Common myeloid progenitor, CD34-positive (primary cell): ENCODE measurements around the gene ACLY.

ENCODE experiments used
- CTCF ChIA-PET: fragments of 350-600 bp; sonication (Branson Sonifier 250); formaldehyde crosslinking; loops from one replicate; lab custom pipeline; 2021; ENCODE audit warnings: antibody characterized with exemption; lab: Charles Lee
- POLR2A ChIA-PET: fragments of 350-600 bp; sonication (Branson Sonifier 250); formaldehyde crosslinking; loops from one replicate; lab custom pipeline; 2021; ENCODE audit warnings: antibody characterized with exemption; lab: Charles Lee
- DNase-seq, 3 donors: peaks; one replicate each; pipeline versions ENCODE4 v3.0.0 to v3.0.0-alpha.2; 2013
- H3K27ac ChIP-seq, 2 experiments: 1 replicate in 1 of 2; 2 replicates in 1 of 2; pipeline ENCODE4 v1.7.0; 2013; ENCODE audit warnings: inconsistent platforms in 2 of 2, low read length in 2 of 2, mild to moderate bottlenecking in 2 of 2, low read depth in 1 of 2, moderate library complexity in 1 of 2; ENCODE audit not compliant: severe bottlenecking in 2 of 2, insufficient read depth in 1 of 2, poor library complexity in 1 of 2
- H3K27me3 ChIP-seq, 5 experiments: replicated peaks in 2 of 5; 1 replicate in 3 of 5; 2 replicates in 2 of 5; pipeline versions ENCODE4 v1.6.1 to v1.7.0; 2013; ENCODE audit warnings: low read length in 4 of 5, mild to moderate bottlenecking in 2 of 5, moderate library complexity in 2 of 5, inconsistent platforms in 1 of 5; ENCODE audit not compliant: insufficient read depth in 5 of 5, control insufficient read depth in 4 of 5
- H3K36me3 ChIP-seq, 4 experiments: 1 replicate in 2 of 4; 2 replicates in 2 of 4; pipeline versions ENCODE4 v1.6.1 to v1.7.0; 2013; ENCODE audit warnings: low read length in 3 of 4, control low read depth in 1 of 4, mild to moderate bottlenecking in 1 of 4; ENCODE audit not compliant: control insufficient read depth in 4 of 4, insufficient read depth in 4 of 4
- H3K4me1 ChIP-seq, 4 experiments: 1 replicate in 3 of 4; 2 replicates in 1 of 4; pipeline versions ENCODE4 v1.6.1 to v1.7.1; 2013; ENCODE audit warnings: low read length in 3 of 4, mild to moderate bottlenecking in 3 of 4, control low read depth in 1 of 4, inconsistent platforms in 1 of 4, moderate library complexity in 1 of 4; ENCODE audit not compliant: control insufficient read depth in 4 of 4, insufficient read depth in 4 of 4; ENCODE audit errors: control extremely low read depth in 1 of 4
- H3K4me3 ChIP-seq, 7 experiments: 1 replicate in 4 of 7; 2 replicates in 3 of 7; pipeline versions ENCODE4 v1.5.1 to v1.7.0; 2013; ENCODE audit warnings: mild to moderate bottlenecking in 7 of 7, low read length in 6 of 7, moderate library complexity in 6 of 7, inconsistent platforms in 2 of 7, low read depth in 2 of 7, control low read depth in 1 of 7; ENCODE audit not compliant: insufficient read depth in 4 of 7, control insufficient read depth in 1 of 7; ENCODE audit errors: extremely low read depth in 1 of 7
- H3K9me3 ChIP-seq, 5 experiments: 1 replicate in 4 of 5; 2 replicates in 1 of 5; pipeline versions ENCODE4 v1.6.1 to v1.7.1; 2013; ENCODE audit warnings: low read length in 4 of 5, mild to moderate bottlenecking in 2 of 5, inconsistent platforms in 1 of 5, low read depth in 1 of 5, moderate library complexity in 1 of 5; ENCODE audit not compliant: control insufficient read depth in 4 of 5, insufficient read depth in 2 of 5; ENCODE audit errors: control extremely low read depth in 1 of 5
- WGBS: methylation state at CpG from one replicate; pipeline ENCODE4 v1.1.5; 2013; ENCODE audit not compliant: insufficient coverage; 5-methylcytosine and 5-hydroxymethylcytosine counted together

The ACLY gene

DNA sequence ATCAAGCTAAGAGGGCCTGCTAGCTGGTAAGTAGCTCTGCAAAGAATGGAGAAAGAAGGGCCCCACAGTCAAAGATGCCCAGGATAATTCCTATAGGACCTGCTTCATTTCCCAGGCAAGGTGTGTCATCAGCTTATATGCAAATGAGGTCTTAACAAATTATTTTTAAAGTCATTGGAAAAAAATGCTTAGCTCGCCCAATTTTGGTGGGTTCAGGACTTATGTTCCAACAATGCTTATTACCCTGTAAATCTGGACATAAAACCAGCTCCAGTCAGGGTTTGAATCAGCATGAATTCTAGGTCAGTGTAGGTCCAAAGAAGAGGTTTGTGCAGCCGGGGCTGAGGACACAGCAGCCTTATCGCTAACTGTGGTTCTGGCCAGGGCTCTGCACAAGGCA lies 25.4 kb downstream of the ACLY start:
- 100% methylated on average over 3 of the region's 3 CpGs for WGBS
- H3K27me3 ChIP-seq, result no peaks in the 10 kb centered on the region
- peaks cover 7 to 84% (median 72%) of the 10 kb centered on the region in 4 experiments for H3K36me3 ChIP-seq
- no peak overlapping the region for H3K4me3 ChIP-seq
- no peak for DNase-seq
- ChIA-PET POLR2A (no interaction called here), CTCF (interaction anchor here (0.8 to 1.6 kb wide), 5 partner anchors 10 to 248 kb away, joined by 3 to 4 read pairs (median 3); no protein-coding TSS in a partner anchor)
- H3K9me3 ChIP-seq, result no peaks in the 10 kb centered on the region
- H3K27ac ChIP-seq, result no peak overlapping the region
- H3K4me1 ChIP-seq, result no peaks in the 10 kb centered on the region

GRCh38 chr17:41892021-41892376 lies 26.8 kb downstream of the ACLY start:
- Histone ChIP-seq H3K9me3 (no peaks in the 10 kb centered on the region), H3K4me1 (no peaks in the 10 kb centered on the region), H3K4me3 (no peak overlapping the region), H3K36me3 (peaks cover 5 to 82% (median 68%) of the 10 kb centered on the region in 4 experiments), H3K27me3 (no peaks in the 10 kb centered on the region), H3K27ac (no peak overlapping the region)
- CTCF ChIA-PET, result interaction anchor here (0.6 to 1.6 kb wide), 3 partner anchors 11 to 155 kb away, joined by 3 to 5 read pairs (median 4); partner anchors contain the start of gene ACLY
- POLR2A ChIA-PET, result no interaction called here
- DNase-seq, result no peak
- WGBS, result 100% methylated on average over 2 of the region's 4 CpGs

- Histone ChIP-seq H3K9me3 (no peaks in the 10 kb centered on the region), H3K4me3 (no peak overlapping the region), H3K36me3 (peaks cover 7 to 81% (median 67%) of the 10 kb centered on the region in 4 experiments), H3K4me1 (no peaks in the 10 kb centered on the region), H3K27me3 (no peaks in the 10 kb centered on the region), H3K27ac (no peak overlapping the region)
- ChIA-PET CTCF (no interaction called here), POLR2A (no interaction called here)
- WGBS, result 100% methylated on average over 2 of the region's 7 CpGs
- DNase-seq, result no peak
Measured at GRCh38 chr17:41891135-41892020, 27.4 kb downstream of the ACLY start.

DNA sequence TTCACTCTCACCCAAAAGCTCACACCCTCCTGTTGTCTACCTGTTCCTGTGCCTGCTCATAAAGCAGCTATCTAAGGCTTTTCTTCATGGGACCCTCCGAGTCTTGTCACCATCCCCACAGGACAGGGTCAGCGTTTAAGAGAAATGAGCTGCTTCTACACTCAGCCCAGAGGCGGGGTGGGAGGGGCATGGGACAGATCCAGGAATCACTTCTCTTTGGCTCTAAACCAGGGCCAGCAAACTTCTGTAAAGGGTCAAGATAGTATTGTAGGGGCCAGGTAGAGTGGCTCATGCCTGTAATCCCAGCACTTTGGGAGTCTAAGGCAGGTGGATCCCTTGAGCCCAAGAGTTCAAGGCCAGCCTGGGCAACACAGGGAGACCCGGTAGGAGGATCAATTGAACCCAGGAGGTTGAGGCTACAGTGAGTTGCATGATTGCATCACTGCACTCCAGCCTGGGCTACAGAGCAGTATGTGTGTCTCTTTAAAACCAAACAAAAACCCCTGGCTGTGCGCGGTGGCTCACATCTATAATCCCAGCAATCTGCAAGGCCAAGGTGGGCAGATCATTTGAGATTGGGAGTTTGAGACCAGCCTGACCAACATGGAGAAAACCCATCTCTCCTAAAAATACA lies 30.3 kb downstream of the ACLY start:
- H3K27ac ChIP-seq, result no peak overlapping the region
- no peaks in the 10 kb centered on the region for H3K27me3 ChIP-seq
- no peaks in the 10 kb centered on the region for H3K9me3 ChIP-seq
- WGBS, result 93% methylated on average over 6 of the region's 6 CpGs
- H3K4me3 ChIP-seq, result no peak overlapping the region
- no peaks in the 10 kb centered on the region for H3K4me1 ChIP-seq
- CTCF ChIA-PET, result interaction anchor here (0.7 to 1.1 kb wide), 2 partner anchors 14 to 151 kb away, joined by 3 read pairs; no protein-coding TSS in a partner anchor
- peaks cover 18 to 88% (median 74%) of the 10 kb centered on the region in 4 experiments for H3K36me3 ChIP-seq
- DNase-seq, result no peak
- POLR2A ChIA-PET, result no interaction called here

DNA sequence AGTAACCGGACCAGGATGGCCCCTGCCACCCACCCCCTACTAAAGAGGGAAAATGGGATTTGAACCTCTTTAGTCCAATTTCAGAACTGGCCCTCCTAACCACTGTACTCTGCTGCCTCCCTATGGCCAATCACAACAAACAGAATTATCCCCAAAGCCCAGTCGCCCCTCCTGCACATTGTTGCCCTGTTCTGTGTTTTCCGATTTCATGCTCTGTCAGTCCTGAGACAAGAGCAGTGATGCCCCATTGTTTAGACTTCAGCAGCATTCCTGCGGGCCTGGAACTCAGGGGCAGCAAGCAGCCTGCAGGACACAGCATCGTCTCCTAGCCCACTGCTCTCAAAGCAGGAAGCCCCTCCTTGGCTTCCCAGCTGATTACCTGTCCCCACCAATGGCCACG lies 33.0 kb downstream of the ACLY start:
- CTCF ChIA-PET, result no interaction called here
- whole genome bisulfite sequencing, result 91% methylated on average over 5 of the region's 6 CpGs
- POLR2A ChIA-PET, result no interaction called here
- DNase-seq, result peak; percentile 10 to 21 (median 17)
- peaks cover 0 to 2% (median 0%) of the 10 kb centered on the region in 4 experiments for H3K4me1 ChIP-seq
- H3K27ac ChIP-seq, result no peak overlapping the region
- no peaks in the 10 kb centered on the region for H3K27me3 ChIP-seq
- H3K36me3 ChIP-seq, result peaks cover 20 to 79% (median 67%) of the 10 kb centered on the region in 4 experiments
- no peak overlapping the region for H3K4me3 ChIP-seq
- no peaks in the 10 kb centered on the region for H3K9me3 ChIP-seq

DNA sequence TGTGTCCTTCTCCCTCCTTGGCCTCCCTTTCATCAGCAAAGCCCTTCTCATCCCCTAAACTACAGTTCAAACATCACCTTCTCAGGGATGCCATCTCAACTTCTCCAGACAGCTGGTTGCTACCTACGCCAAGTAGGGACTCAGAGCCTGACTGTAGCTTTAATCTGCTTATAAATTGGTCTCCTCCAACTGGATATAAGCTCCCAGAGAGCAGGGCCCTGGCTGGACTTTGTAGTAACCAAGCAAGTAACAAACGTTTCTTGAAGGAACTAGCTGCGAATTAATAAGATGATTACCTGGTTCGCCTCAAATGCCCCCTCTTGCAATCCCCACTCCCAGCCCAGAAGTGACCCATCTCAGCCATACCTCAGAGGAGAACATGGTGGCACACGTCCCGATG lies 36.0 kb downstream of the ACLY start:
- Histone ChIP-seq H3K36me3 (peaks cover 24 to 84% (median 67%) of the 10 kb centered on the region in 4 experiments), H3K27ac (no peak overlapping the region), H3K9me3 (no peaks in the 10 kb centered on the region), H3K4me1 (peaks cover 0 to 2% (median 0%) of the 10 kb centered on the region in 4 experiments), H3K4me3 (no peak overlapping the region), H3K27me3 (no peaks in the 10 kb centered on the region)
- no peak for DNase-seq
- WGBS, result 97% methylated on average over 6 of the region's 6 CpGs
- POLR2A ChIA-PET, result no interaction called here
- CTCF ChIA-PET, result interaction anchor here (1.6 kb wide), 1 partner anchor 11 kb away, joined by 3 read pairs; no protein-coding TSS in a partner anchor
